Activated naive CD8-positive, alpha-beta T cell treated with anti-CD3 and anti-CD28 coated beads, Interleukin-2, amount 50 U/mL, for 24 hours (primary cell): Measurements from ENCODE around the gene FAXDC2.

ENCODE experiments used
- ATAC-seq: fragments of 150-1000 bp; cut with Tn5 transposase; one replicate; pipeline ENCODE4 v1.10.0; 2021
- DNase-seq: peaks from one replicate; pipeline ENCODE4 v3.0.0; 2021
- H3K27ac Mint-ChIP-seq: one replicate; pipeline ENCODE4 v1.8.0; 2021; ENCODE audit warnings: mild to moderate bottlenecking, mixed read lengths
- H3K27me3 Mint-ChIP-seq: one replicate; pipeline ENCODE4 v1.8.0; 2021; ENCODE audit warnings: mixed read lengths
- H3K36me3 Mint-ChIP-seq: one replicate; pipeline ENCODE4 v1.8.0; 2021; ENCODE audit warnings: low read depth, mixed read lengths
- H3K4me1 Mint-ChIP-seq: one replicate; pipeline ENCODE4 v1.8.0; 2021; ENCODE audit warnings: mixed read lengths
- H3K4me3 Mint-ChIP-seq: one replicate; pipeline ENCODE4 v1.8.0; 2021; ENCODE audit warnings: mild to moderate bottlenecking, moderate library complexity, mixed read lengths
- H3K9me3 Mint-ChIP-seq: one replicate; pipeline ENCODE4 v1.8.0; 2021; ENCODE audit warnings: mixed read lengths

Gene FAXDC2

DNA sequence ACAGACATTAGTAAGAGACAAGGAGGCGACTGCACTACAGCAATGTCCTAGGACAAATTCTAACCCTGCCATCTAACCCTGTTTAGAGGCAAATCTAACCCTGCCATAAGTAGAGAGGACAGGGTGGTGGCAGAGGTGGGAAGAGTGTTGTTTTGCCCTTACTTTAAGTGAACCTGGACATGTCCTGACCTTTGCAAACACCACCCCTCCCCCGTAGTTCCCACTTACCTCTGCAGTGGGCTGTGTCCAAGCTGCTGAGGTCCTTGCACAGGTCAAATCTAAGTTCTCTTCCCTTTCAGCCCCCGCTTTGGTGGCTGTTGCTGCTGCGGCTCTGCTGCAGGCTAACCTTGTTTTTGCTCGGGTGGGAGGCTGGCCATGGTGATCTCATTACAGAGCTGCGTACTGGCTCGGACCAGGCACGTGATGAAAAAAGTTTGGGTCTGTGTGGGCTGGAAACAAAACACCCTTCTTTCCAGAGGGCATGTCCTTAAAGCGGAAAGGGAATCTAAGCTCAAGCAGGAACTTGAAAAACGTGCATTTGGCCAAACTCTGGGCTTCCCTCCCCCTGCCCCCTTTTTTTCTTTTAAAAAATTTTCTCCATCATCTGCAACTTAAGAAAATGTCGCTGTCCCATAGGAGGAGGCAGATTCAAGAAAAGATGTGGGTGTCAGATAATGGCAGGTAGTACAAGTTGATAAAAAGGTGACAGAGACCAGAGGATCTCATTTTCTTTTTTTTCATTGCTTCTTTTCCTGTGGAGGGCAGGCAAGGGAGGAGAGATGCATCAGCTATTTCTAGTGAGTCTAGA, at the start of gene FAXDC2:
Gene FAXDC2, minus strand, starts transcription at position 349 of the 808 bp plus-strand sequence. CDS start 12,425 bp downstream, outside the sequence.
- Mint-ChIP-seq H3K27me3 (no peaks in the 10 kb centered on the region), H3K27ac (no peak within 1 kb of the TSS), H3K9me3 (no peaks in the 10 kb centered on the region), H3K4me1 (peaks cover 12% of the 10 kb centered on the region), H3K4me3 (no peak within 1 kb of the TSS), H3K36me3 (no peaks in the 10 kb centered on the region)
- DNase-seq (no peak), ATAC-seq (peak; percentile 12)

DNA sequence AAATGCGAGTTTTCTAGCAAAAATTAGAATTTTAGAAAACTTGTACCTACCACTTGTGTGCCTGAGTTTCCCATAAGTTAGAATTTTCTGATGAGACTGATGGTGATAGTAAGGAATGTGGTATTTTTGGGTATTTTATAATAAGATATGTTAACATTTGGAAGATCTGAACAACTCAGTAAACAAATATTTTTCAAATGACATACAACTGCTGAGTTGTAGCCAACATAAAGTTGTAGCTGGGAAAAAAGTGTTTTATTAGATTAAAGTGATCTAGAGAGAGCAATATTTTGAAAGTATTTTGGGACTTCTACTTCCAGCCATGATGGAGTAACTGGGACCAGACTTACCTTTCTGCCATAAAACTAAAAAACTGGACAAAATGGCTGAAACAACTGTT, 49.7 kb upstream of the FAXDC2 start:
- no peaks in the 10 kb centered on the region for H3K4me1 Mint-ChIP-seq
- peaks cover 77% of the 10 kb centered on the region for H3K36me3 Mint-ChIP-seq
- no peaks in the 10 kb centered on the region for H3K9me3 Mint-ChIP-seq
- H3K27ac Mint-ChIP-seq, result no peak overlapping the region
- no peaks in the 10 kb centered on the region for H3K27me3 Mint-ChIP-seq
- no peak for ATAC-seq
- no peak for DNase-seq
- H3K4me3 Mint-ChIP-seq, result no peak overlapping the region

GRCh38 chr5:154899151-154899816, 48.9 kb upstream of the FAXDC2 start:
- Mint-ChIP-seq H3K27me3 (no peaks in the 10 kb centered on the region), H3K27ac (no peak overlapping the region), H3K4me1 (no peaks in the 10 kb centered on the region), H3K9me3 (no peaks in the 10 kb centered on the region), H3K4me3 (no peak overlapping the region), H3K36me3 (peaks cover 75% of the 10 kb centered on the region)
- no peak for DNase-seq
- ATAC-seq, result no peak

- H3K36me3 Mint-ChIP-seq, result peaks cover 77% of the 10 kb centered on the region
- no peak overlapping the region for H3K4me3 Mint-ChIP-seq
Measured at GRCh38 chr5:154898210-154898609, 47.8 kb upstream of the FAXDC2 start.

DNA sequence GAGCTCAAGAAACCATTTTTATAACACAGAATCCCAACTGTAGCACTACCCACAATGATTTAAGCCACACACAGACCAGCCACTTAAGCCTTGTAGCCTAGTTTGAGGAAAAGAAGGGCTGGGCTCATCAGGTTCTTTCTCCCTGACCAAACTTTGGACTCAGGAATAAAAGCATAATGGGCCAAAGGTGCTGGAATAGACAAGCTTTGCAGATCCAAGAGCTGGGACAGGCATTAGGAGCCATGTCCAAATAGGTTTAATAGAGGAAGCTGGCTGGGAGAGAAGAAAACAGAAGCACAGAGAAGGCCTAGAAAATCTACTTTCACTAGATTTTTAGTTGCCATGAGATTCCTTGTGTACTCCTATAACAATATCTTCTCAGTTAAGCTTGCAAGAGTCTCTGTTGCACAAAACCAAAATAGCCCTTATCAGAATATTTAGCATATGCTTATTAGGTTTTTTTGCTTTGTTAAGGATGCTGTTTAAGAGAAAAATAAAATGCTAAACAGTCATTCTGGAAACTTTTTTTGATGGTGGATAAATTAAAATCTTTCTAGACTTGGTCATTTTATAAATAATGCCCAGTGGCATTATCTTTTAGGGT, 46.3 kb upstream of the FAXDC2 start:
- no peaks in the 10 kb centered on the region for H3K9me3 Mint-ChIP-seq
- peaks cover 71% of the 10 kb centered on the region for H3K36me3 Mint-ChIP-seq
- DNase-seq (no peak), ATAC-seq (no peak)
- no peaks in the 10 kb centered on the region for H3K4me1 Mint-ChIP-seq
- no peak overlapping the region for H3K27ac Mint-ChIP-seq
- H3K4me3 Mint-ChIP-seq, result no peak overlapping the region
- H3K27me3 Mint-ChIP-seq, result no peaks in the 10 kb centered on the region

More at GRCh38 chr5:154898210-154898609, 47.8 kb upstream of the FAXDC2 start:
- H3K9me3 Mint-ChIP-seq, result no peaks in the 10 kb centered on the region
- no peaks in the 10 kb centered on the region for H3K27me3 Mint-ChIP-seq
- H3K4me1 Mint-ChIP-seq, result no peaks in the 10 kb centered on the region
- no peak for ATAC-seq
- no peak for DNase-seq
- H3K27ac Mint-ChIP-seq, result no peak overlapping the region

DNA sequence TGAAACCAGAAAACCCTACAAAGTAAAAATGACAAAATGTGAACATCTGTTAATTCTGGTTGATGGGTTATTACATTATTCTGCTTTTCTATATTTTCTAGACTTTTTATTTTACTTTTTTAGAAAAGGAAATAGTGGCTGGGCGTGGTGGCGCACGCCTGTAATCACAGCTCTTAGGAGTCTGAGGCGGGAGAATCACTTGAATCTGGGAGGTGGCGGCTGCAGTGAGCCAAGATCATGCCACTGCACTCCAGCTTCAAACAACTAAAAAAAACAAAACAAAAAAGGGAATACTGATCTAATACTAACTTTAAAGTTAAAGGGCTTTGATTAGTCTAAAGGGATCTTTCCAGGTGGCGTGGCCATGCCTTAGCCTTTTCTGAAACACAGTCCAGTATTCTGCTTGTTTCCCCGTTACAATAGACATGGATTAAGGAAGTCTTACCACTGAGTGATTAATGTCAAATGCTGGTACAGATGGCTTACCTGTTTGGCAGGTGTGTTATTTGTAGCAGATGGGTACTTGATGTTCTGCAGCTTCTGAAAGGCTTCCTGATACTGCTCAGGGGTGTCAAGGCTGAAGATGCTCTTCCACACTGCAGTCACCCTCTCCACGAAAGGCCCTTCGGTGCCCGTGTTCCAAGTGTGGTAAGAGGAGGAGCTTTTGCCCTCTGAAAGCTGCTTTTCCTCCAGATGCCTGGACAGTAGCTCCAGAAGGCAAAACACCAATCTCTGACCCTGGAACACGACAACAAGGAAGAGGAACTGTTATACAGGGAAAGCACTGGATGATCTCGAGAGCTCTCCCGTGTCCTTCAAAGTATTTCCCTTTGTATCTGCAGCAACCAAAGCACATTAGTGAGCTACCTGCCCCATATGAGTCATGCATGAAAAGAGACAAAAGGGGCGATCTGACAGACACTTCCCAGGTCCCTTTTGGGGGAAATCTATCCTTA, 45.5 kb upstream of the FAXDC2 start:
- ATAC-seq, result no peak
- Mint-ChIP-seq H3K27ac (no peak overlapping the region), H3K4me3 (no peak overlapping the region), H3K27me3 (no peaks in the 10 kb centered on the region), H3K36me3 (peaks cover 75% of the 10 kb centered on the region), H3K4me1 (no peaks in the 10 kb centered on the region), H3K9me3 (no peaks in the 10 kb centered on the region)
- DNase-seq, result no peak

DNA sequence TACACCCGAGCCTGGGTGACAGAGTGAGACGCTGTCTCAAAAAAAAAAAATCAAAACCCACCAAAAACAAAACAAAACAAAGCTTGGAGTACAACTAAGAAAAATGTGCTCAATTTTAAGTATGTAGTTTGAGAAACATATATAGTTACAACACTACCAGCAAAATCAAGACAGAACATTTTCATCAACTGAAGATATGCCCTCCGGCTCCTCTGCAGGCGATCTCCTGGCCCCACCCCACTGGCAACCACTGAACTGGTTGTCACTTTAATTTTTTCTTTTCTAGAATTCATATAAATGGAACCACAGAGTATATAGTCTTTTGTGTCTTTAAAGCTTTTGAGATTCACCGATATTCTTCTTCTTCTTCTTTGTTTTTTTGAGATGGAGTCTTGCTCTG, 43.0 kb upstream of the FAXDC2 start:
- Mint-ChIP-seq H3K27ac (no peak overlapping the region), H3K4me1 (no peaks in the 10 kb centered on the region), H3K4me3 (no peak overlapping the region), H3K27me3 (no peaks in the 10 kb centered on the region), H3K9me3 (peaks cover 6% of the 10 kb centered on the region), H3K36me3 (peaks cover 71% of the 10 kb centered on the region)
- ATAC-seq (no peak), DNase-seq (no peak)

GRCh38 chr5:154892369-154892771, 42.0 kb upstream of the FAXDC2 start:
- Mint-ChIP-seq H3K27ac (no peak overlapping the region), H3K4me1 (no peaks in the 10 kb centered on the region), H3K9me3 (peaks cover 14% of the 10 kb centered on the region), H3K27me3 (no peaks in the 10 kb centered on the region), H3K4me3 (no peak overlapping the region), H3K36me3 (peaks cover 74% of the 10 kb centered on the region)
- ATAC-seq (no peak), DNase-seq (no peak)

- Mint-ChIP-seq H3K9me3 (peaks cover 36% of the 10 kb centered on the region), H3K36me3 (peaks cover 84% of the 10 kb centered on the region)
- no peak for ATAC-seq
Measured at GRCh38 chr5:154885439-154885838, 35.0 kb upstream of the FAXDC2 start.

GRCh38 chr5:154884424-154884823, 34.0 kb upstream of the FAXDC2 start:
- DNase-seq, result no peak
- no peak for ATAC-seq
- no peaks in the 10 kb centered on the region for H3K4me1 Mint-ChIP-seq
- no peak overlapping the region for H3K4me3 Mint-ChIP-seq
- H3K27ac Mint-ChIP-seq, result no peak overlapping the region
- H3K27me3 Mint-ChIP-seq, result no peaks in the 10 kb centered on the region
- peaks cover 40% of the 10 kb centered on the region for H3K9me3 Mint-ChIP-seq
- peaks cover 87% of the 10 kb centered on the region for H3K36me3 Mint-ChIP-seq

More at GRCh38 chr5:154885439-154885838, 35.0 kb upstream of the FAXDC2 start:
- Mint-ChIP-seq H3K27ac (no peak overlapping the region), H3K4me1 (no peaks in the 10 kb centered on the region), H3K4me3 (no peak overlapping the region), H3K27me3 (no peaks in the 10 kb centered on the region)
- DNase-seq, result no peak

GRCh38 chr5:154881986-154882385, 31.6 kb upstream of the FAXDC2 start:
- Mint-ChIP-seq H3K27ac (no peak overlapping the region), H3K9me3 (peaks cover 36% of the 10 kb centered on the region), H3K27me3 (no peaks in the 10 kb centered on the region), H3K36me3 (peaks cover 82% of the 10 kb centered on the region), H3K4me1 (no peaks in the 10 kb centered on the region), H3K4me3 (no peak overlapping the region)
- ATAC-seq, result no peak
- no peak for DNase-seq

DNA sequence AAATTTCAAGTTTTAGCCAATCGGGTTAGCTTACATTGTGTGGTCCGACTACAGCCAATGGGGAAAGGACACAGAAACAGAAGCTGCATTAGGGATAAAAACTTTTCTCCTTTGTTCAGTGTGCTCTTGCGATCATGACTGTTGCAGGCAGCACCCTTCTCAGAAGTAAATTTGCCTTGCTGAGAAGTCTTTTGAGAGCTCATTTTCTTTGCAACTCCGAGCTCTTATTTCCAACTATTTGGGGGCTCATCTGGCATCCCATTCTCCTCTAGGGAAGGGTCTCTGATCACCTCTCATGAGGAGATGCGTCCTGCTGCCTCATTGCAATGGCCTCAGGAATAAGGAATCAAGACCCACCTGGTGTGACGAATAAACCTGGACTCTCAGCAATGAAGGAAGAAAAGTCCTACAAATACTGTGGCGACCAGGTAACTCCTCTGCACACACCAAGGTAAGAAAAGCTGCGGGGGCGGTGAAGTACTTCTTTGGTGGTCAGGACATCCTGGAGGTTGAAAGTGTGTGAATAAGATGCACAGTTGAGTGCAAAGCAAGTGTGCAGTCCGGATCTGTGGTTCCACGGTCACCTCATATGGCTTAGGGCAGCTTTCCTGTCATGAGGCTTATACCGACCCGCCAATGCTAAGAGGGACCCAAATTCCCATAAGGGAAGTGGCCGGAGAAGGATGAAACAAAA, 28.4 kb upstream of the FAXDC2 start:
- H3K27me3 Mint-ChIP-seq, result no peaks in the 10 kb centered on the region
- no peak overlapping the region for H3K27ac Mint-ChIP-seq
- ATAC-seq (no peak), DNase-seq (no peak)
- H3K9me3 Mint-ChIP-seq, result peaks cover 19% of the 10 kb centered on the region
- H3K4me3 Mint-ChIP-seq, result no peak overlapping the region
- no peaks in the 10 kb centered on the region for H3K4me1 Mint-ChIP-seq
- H3K36me3 Mint-ChIP-seq, result peaks cover 77% of the 10 kb centered on the region

DNA sequence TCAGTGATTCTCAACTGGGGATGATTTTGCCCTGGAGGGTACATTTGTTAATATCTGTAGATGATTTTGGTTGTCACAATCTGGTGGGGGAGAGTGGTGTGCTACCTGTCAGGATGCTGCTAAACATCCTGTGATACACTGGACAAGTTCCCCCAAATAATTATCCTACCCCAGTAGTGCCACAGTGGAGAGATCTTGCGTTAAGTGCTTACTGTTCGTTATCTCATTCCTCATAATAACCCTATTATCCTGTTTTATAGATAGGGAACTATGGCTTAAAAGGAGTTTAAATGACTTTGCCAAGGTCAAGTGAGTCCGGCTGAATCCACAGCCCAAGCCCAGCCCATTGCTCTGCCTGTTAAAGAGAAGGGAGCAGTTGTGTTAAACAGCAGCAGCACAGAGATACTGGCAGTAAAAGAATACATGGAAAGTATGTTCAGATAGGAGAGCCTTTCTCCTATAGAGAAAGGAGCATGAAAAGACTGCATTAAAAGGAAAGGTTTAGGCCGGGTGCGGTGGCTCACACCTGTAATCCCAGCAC, 23.5 kb upstream of the FAXDC2 start:
- no peak for ATAC-seq
- DNase-seq, result no peak
- Mint-ChIP-seq H3K4me3 (no peak overlapping the region), H3K27ac (peak overlapping the region; percentile 25), H3K36me3 (peaks cover 64% of the 10 kb centered on the region), H3K9me3 (peaks cover 8% of the 10 kb centered on the region), H3K4me1 (no peaks in the 10 kb centered on the region), H3K27me3 (no peaks in the 10 kb centered on the region)
